Heart left ventricle (tissue), 16 donors: ENCODE measurements around the gene RBM10. TPM values are rescaled to one million over a fixed set of nuclear protein-coding genes. Genes with fewer than 3 reads are reported as not detected.

Source experiments
- ATAC-seq, 4 donors: fragments of 200-7000 bp; cut with Tn5 transposase; one replicate each; pipeline ENCODE4 v1.9.1; 2020 to 2022; ENCODE audit warnings: moderate library complexity in 4 of 4, mild to moderate bottlenecking in 3 of 4, moderate number of reproducible peaks in 1 of 4
- DNase-seq, 5 donors: peaks; one replicate each; pipeline ENCODE4 v3.0.0-alpha.2; 2020
- H3K27ac ChIP-seq, 12 donors: fragments of 200-600 bp; sonication (generic) in 4 of 12; one replicate each; pipeline versions ENCODE4 v1.5.0 to v1.8.0; 2016 to 2022; ENCODE audit warnings: mild to moderate bottlenecking in 2 of 12
- H3K27me3 ChIP-seq, 9 donors: fragments of 200-600 bp; sonication (generic) in 2 of 9; one replicate each; pipeline versions ENCODE4 v1.5.1 to v1.8.0; 2016 to 2022; ENCODE audit warnings: mild to moderate bottlenecking in 3 of 9
- H3K36me3 ChIP-seq, 9 donors: fragments of 200-600 bp; sonication (generic) in 2 of 9; one replicate each; pipeline versions ENCODE4 v1.5.0 to v1.8.0; 2018 to 2022; ENCODE audit warnings: mild to moderate bottlenecking in 2 of 9
- H3K4me1 ChIP-seq, 12 donors: fragments of 200-600 bp; sonication (generic) in 4 of 12; one replicate each; pipeline versions ENCODE4 v1.5.0 to v1.8.0; 2016 to 2022; ENCODE audit warnings: mild to moderate bottlenecking in 3 of 12
- H3K4me3 ChIP-seq, 12 donors: fragments of 200-600 bp; sonication (generic) in 4 of 12; one replicate each; pipeline versions ENCODE4 v1.5.0 to v1.8.0; 2017 to 2022; ENCODE audit warnings: mild to moderate bottlenecking in 9 of 12, moderate library complexity in 4 of 12
- H3K9me3 ChIP-seq, 12 donors: fragments of 200-600 bp; sonication (generic) in 4 of 12; one replicate each; pipeline versions ENCODE4 v1.5.0 to v1.8.0; 2016 to 2022; ENCODE audit warnings: mild to moderate bottlenecking in 1 of 12
- POLR2A ChIP-seq, 2 donors: fragments of 450-650 bp; IDR thresholded peaks; one replicate each; pipeline ENCODE4 v1.6.1; 2017; ENCODE audit warnings: antibody characterized with exemption in 2 of 2, mild to moderate bottlenecking in 2 of 2, moderate library complexity in 2 of 2
- WGBS, 4 donors: extraction: QIAGEN DNeasy Blood & Tissue Kit in 2 of 4; methylation state at CpG; one replicate each; pipeline versions ENCODE4 v1.1.5 to v1.1.7; 2013 to 2018; 5-methylcytosine and 5-hydroxymethylcytosine counted together
- intact Hi-C, 10 donors: fragments of 100-400 bp; cut with DNase I; formaldehyde crosslinking; loops; one replicate each; pipeline versions ENCODE4 v1.11.1 to v1.14.2; 2022
- polyA plus RNA-seq, 2 donors: library from polyadenylated mRNA; stranded (reverse); fragments of 200-250 nt; gene quantifications; one replicate each; pipeline ENCODE4 v1.2.3, GENCODE V29; 2013
- total RNA-seq, 9 donors: library from RNA; depleted of rRNA in 2 of 9; stranded (reverse); fragments of >200 nt in 2 of 9; fragmentation: NEBNext Ultra II Directional in 3 of 9; extraction: Animal tissue kit (Norgen Biotek cat#: 25700) in 3 of 9; gene quantifications; one replicate each; pipeline versions ENCODE4 v1.1.0 to v1.2.4, GENCODE V29; 2016 to 2023
- TF ChIP-seq, protein P1 (sequence below), 12 donors: fragments of 200-600 bp; sonication (generic) in 4 of 12; IDR thresholded peaks; one replicate each; pipeline versions ENCODE4 v1.5.0 to v1.8.0; 2018 to 2022; ENCODE audit warnings: antibody characterized with exemption in 12 of 12, mild to moderate bottlenecking in 5 of 12
- donor health status: ischemic (EF 13 %, LVEDD 7.1; RV severe dilation, severe dysfunction).
- donor health status: healthy with polysubstance abuse.
- donor health status: DM: no; HTN: yes; CAD: no.
- donor health status: DM: no; HTN: no; CAD: no.
- donor health status: ischemic (EF 25% LVEDD 6.9; RV normal size, moderate dysfunction).
- donor health status: ischemic (EF 25% LVEDD 5.7; RV mildly dilated, moderate dysfunction).
- donor health status: healthy.
- donor health status: DM: yes; HTN: yes; CAD: no.
- donor health status: ischemic (EF 35%, LVEDD 5.7; RV mildly dilated, moderate dysfunction).
- donor health status: nonischemic (EF 11% LVEDD 7.7; RV severe dilation, severe dysfunction).
- donor health status: DM: yes; HTN: yes; CAD: no.
- donor health status: PGD.
- donor health status: ischemic (EF 29% LVEDD 5.4; RV normal size, mild dysfunction).
- donor health status: nonischemic (EF 23%, LVEDD 6.1; RV moderate dilation, normal function).

Gene RBM10
- total and polyA plus RNA-seq, 11 donors, result 17.5 to 44.6 (median 28.3) TPM

DNA sequence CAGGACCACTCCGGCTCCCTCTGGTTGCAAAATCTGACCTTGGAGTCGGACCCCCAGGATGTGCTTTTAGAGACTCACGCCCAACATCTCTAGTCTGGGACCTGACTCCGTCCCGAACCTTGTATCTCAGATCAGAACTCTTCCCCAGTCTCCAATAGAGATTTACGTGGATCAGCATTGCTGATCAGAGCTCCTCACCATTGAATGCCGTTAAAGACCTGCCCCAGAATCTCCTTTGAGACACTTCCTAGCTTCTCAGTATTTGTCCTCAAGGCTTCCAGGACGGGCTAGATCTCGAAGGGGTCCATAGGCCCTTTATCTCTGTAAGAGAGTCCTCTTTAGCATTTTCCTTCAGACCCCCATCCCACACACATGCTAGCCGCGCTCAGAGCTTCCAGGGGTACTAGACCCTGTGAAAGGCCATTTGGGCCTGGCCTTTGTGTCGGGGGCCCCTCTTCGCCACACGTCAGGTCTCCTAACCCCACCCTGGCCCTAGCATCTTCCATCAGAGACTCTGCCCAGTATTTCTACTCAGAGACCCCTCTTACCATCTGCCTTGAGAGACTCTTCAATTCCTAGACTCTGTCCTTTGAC, 49.3 kb downstream of the RBM10 start:
- Histone ChIP-seq H3K4me1 (peaks cover 0 to 68% (median 36%) of the 10 kb centered on the region in 12 donors), H3K4me3 (peak overlapping the region; percentile 61 to 99 (median 83)), H3K36me3 (peaks cover 0 to 16% (median 12%) of the 10 kb centered on the region in 9 donors), H3K27ac (peak overlapping the region; percentile 84 to 98 (median 96)), H3K9me3 (no peaks in the 10 kb centered on the region), H3K27me3 (peaks cover 0 to 17% (median 0%) of the 10 kb centered on the region in 9 donors)
- no peak for DNase-seq
- ATAC-seq, result no peak
- WGBS, 4 donors, result 5 to 29% (median 16%) methylated on average over 13 to 14 of the region's 14 CpGs
- intact Hi-C loops, result loop anchor here in 9 of 10 donors (5.0 to 10.0 kb wide), 6 partner anchors 188 to 831 kb away; partner anchors contain the start of genes ELK1 (in 3 of the 9) and UXT (in 2 of the 9)
- TF ChIP-seq, protein P1, sequence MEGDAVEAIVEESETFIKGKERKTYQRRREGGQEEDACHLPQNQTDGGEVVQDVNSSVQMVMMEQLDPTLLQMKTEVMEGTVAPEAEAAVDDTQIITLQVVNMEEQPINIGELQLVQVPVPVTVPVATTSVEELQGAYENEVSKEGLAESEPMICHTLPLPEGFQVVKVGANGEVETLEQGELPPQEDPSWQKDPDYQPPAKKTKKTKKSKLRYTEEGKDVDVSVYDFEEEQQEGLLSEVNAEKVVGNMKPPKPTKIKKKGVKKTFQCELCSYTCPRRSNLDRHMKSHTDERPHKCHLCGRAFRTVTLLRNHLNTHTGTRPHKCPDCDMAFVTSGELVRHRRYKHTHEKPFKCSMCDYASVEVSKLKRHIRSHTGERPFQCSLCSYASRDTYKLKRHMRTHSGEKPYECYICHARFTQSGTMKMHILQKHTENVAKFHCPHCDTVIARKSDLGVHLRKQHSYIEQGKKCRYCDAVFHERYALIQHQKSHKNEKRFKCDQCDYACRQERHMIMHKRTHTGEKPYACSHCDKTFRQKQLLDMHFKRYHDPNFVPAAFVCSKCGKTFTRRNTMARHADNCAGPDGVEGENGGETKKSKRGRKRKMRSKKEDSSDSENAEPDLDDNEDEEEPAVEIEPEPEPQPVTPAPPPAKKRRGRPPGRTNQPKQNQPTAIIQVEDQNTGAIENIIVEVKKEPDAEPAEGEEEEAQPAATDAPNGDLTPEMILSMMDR (IDR thresholded peaks at IDR 0.05), result no peak
- TF ChIP-seq POLR2A (IDR thresholded peaks at IDR 0.05), result no peak

DNA sequence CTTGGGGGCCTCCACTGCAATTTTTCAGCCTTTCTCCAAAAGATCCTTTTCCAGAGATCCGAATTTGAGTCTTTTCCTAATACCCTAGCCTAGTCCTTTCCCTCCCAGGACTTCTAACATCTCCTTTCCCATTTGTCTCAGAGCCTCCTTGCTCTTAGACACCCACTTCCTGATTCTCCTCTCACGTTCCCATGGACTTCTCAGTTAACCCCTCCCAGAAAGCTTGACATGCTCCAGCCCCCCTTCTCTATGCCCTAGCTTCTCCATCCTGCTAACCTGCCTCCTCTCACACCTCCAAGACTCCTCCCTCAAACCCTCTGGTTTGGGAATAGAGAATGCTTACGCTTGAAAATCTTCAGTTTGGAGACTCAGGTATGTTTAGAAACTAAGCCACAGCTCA, 51.1 kb downstream of the RBM10 start:
- H3K4me1 ChIP-seq, result peaks cover 0 to 60% (median 35%) of the 10 kb centered on the region in 12 donors
- 44 to 65% (median 61%) methylated on average over 3 of the region's 3 CpGs for WGBS, 4 donors
- H3K9me3 ChIP-seq, result no peaks in the 10 kb centered on the region
- intact Hi-C loops, result loop anchor here in 5 of 10 donors (10.0 kb wide), 3 partner anchors 449 to 829 kb away; partner anchors contain the start of genes ELK1 (in 2 of the 5) and UXT (in 2 of the 5)
- ATAC-seq (no peak), DNase-seq (no peak)
- H3K27ac ChIP-seq, result peak overlapping the region in 2 of 12 donors; percentile 7 to 33
- H3K36me3 ChIP-seq, result peaks cover 0 to 34% (median 30%) of the 10 kb centered on the region in 9 donors
- peak overlapping the region in 4 of 12 donors; percentile 2 to 99 (median 46) for H3K4me3 ChIP-seq
- H3K27me3 ChIP-seq, result peaks cover 0 to 5% (median 0%) of the 10 kb centered on the region in 9 donors
- TF ChIP-seq, protein P1 (IDR thresholded peaks at IDR 0.05), result no peak
- TF ChIP-seq POLR2A (IDR thresholded peaks at IDR 0.05), result no peak

DNA sequence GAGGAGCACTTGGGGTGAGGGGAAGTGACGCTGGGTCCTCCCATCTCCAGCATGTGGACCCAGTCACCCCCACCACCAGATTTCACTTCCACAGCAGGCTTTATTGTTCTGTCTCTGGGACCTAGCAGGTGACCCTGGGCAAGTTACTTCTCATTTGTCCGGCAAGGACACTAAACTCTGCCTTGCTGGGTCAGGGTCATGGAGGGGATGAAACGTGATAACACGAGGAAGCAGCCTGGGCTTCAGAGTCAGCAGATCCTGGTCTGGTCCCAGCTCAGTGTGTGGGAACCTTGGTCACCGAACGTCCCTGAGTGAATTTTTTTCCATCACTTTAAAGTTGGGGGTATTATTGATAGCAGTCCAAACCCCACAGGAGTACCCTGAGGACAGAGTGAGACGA, 52.5 kb downstream of the RBM10 start:
- intact Hi-C loops, result loop anchor here in 5 of 10 donors (10.0 kb wide), 3 partner anchors 447 to 827 kb away; partner anchors contain the start of genes ELK1 (in 2 of the 5) and UXT (in 2 of the 5)
- no peaks in the 10 kb centered on the region for H3K27me3 ChIP-seq

More for the DNA sequence above, 52.5 kb downstream of the RBM10 start:
- DNase-seq (no peak), ATAC-seq (no peak)
- H3K9me3 ChIP-seq, result no peaks in the 10 kb centered on the region
- TF ChIP-seq POLR2A (IDR thresholded peaks at IDR 0.05), result no peak
- TF ChIP-seq, protein P1 (IDR thresholded peaks at IDR 0.05), result no peak
- H3K4me3 ChIP-seq, result peak overlapping the region in 1 of 12 donors; percentile 24
- peaks cover 0 to 51% (median 35%) of the 10 kb centered on the region in 12 donors for H3K4me1 ChIP-seq
- H3K27ac ChIP-seq, result peak overlapping the region in 2 of 12 donors; percentile 19 to 22
- H3K36me3 ChIP-seq, result peaks cover 0 to 49% (median 44%) of the 10 kb centered on the region in 9 donors
- WGBS, 4 donors, result 41 to 81% (median 57%) methylated on average over 6 to 7 of the region's 7 CpGs
